Measurements from ENCODE around the gene PRKCQ.
"Not testable (repeated sequence)": the region's sequence is repeated elsewhere in the genome, so short reads cannot be mapped to it uniquely, and the experiment has no call there.

Gene PRKCQ

GRCh38 chr10:6490614-6491013 lies 89.5 kb downstream of the PRKCQ start:
- FAIRE-seq, result no peak

GRCh38 chr10:6487920-6488319 lies 92.2 kb downstream of the PRKCQ start:
- FAIRE-seq, result no peak

- FAIRE-seq, result no peak
These were observed 93.8 kb downstream of the PRKCQ start for GRCh38 chr10:6486309-6486708.

- FAIRE-seq, result no peak
These were observed 97.2 kb downstream of the PRKCQ start for GRCh38 chr10:6482737-6483357.

GRCh38 chr10:6478722-6479121 lies 101.4 kb downstream of the PRKCQ start:
- FAIRE-seq, result no peak

- no peak for FAIRE-seq
These were observed 103.1 kb downstream of the PRKCQ start for GRCh38 chr10:6476989-6477388.

GRCh38 chr10:6474871-6475270 lies 105.2 kb downstream of the PRKCQ start:
- FAIRE-seq, result no peak

GRCh38 chr10:6473901-6474370 lies 106.1 kb downstream of the PRKCQ start:
- peak; percentile 18 for FAIRE-seq

GRCh38 chr10:6473430-6473829 lies 106.6 kb downstream of the PRKCQ start:
- no peak for FAIRE-seq

GRCh38 chr10:6472710-6473005 lies 107.4 kb downstream of the PRKCQ start:
- FAIRE-seq, result not testable (repeated sequence)

GRCh38 chr10:6470894-6471618 lies 109.0 kb downstream of the PRKCQ start:
- no peak for FAIRE-seq

- FAIRE-seq, result no peak
These were observed 110.4 kb downstream of the PRKCQ start for GRCh38 chr10:6469661-6470060.

- FAIRE-seq, result no peak
These were observed 114.0 kb downstream of the PRKCQ start for GRCh38 chr10:6465854-6466601.

- FAIRE-seq, result no peak
These were observed 114.6 kb downstream of the PRKCQ start for GRCh38 chr10:6465437-6465836.

- FAIRE-seq, result no peak
These were observed 115.1 kb downstream of the PRKCQ start for GRCh38 chr10:6464862-6465430.

GRCh38 chr10:6463366-6463765 lies 116.7 kb downstream of the PRKCQ start:
- no peak for FAIRE-seq

GRCh38 chr10:6461961-6462360 lies 118.1 kb downstream of the PRKCQ start:
- FAIRE-seq, result no peak

GRCh38 chr10:6460861-6461409 lies 119.1 kb downstream of the PRKCQ start:
- FAIRE-seq, result no peak

GRCh38 chr10:6458814-6459213 lies 121.3 kb downstream of the PRKCQ start:
- no peak for FAIRE-seq

- FAIRE-seq, result no peak
These were observed 122.7 kb downstream of the PRKCQ start for GRCh38 chr10:6457376-6457775.

GRCh38 chr10:6456067-6456466 lies 124.0 kb downstream of the PRKCQ start:
- FAIRE-seq, result no peak

GRCh38 chr10:6455592-6455991 lies 124.5 kb downstream of the PRKCQ start:
- no peak for FAIRE-seq

GRCh38 chr10:6446711-6447110 lies 133.4 kb downstream of the PRKCQ start:
- no peak for FAIRE-seq

Data from colon (tissue), 2 donors.